Stomach (tissue), 4 donors: ENCODE data around the gene ZNF609.

Experiments used
- EP300 ChIP-seq: sonication (generic); formaldehyde crosslinking; IDR thresholded peaks from one replicate; pipeline ENCODE4 v1.6.1; 2017; ENCODE audit warnings: antibody characterized with exemption
- POLR2A ChIP-seq, 4 donors: fragments of 450-650 bp; IDR thresholded peaks; one replicate each; pipeline ENCODE4 v1.6.1; 2016; ENCODE audit warnings: antibody characterized with exemption in 4 of 4, control low read depth in 2 of 4, mild to moderate bottlenecking in 1 of 4, moderate library complexity in 1 of 4
- TF ChIP-seq, protein P1 (sequence below), 7 experiments: fragments of 450-650 bp in 4 of 7; fragments of 200-600 bp in 3 of 7; sonication (generic) in 3 of 7; IDR thresholded peaks; one replicate each; pipeline ENCODE4 v1.5.1; 2016 to 2019; ENCODE audit warnings: antibody characterized with exemption in 7 of 7, control low read depth in 2 of 7, mild to moderate bottlenecking in 1 of 7

GRCh38 chr15:64476550-64476949 lies 16.2 kb downstream of the ZNF609 start:
- TF ChIP-seq, protein P1, sequence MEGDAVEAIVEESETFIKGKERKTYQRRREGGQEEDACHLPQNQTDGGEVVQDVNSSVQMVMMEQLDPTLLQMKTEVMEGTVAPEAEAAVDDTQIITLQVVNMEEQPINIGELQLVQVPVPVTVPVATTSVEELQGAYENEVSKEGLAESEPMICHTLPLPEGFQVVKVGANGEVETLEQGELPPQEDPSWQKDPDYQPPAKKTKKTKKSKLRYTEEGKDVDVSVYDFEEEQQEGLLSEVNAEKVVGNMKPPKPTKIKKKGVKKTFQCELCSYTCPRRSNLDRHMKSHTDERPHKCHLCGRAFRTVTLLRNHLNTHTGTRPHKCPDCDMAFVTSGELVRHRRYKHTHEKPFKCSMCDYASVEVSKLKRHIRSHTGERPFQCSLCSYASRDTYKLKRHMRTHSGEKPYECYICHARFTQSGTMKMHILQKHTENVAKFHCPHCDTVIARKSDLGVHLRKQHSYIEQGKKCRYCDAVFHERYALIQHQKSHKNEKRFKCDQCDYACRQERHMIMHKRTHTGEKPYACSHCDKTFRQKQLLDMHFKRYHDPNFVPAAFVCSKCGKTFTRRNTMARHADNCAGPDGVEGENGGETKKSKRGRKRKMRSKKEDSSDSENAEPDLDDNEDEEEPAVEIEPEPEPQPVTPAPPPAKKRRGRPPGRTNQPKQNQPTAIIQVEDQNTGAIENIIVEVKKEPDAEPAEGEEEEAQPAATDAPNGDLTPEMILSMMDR (IDR thresholded peaks at IDR 0.05) = no peak
- TF ChIP-seq POLR2A (IDR thresholded peaks at IDR 0.05) = no peak
- no peak for TF ChIP-seq EP300
